SK-N-SH treated with all-trans-retinoic acid at 6 μM for 48 hours (cell line): ENCODE results near the gene PDZD2.

ENCODE experiments used
- ATAC-seq: fragments of 200-7000 bp; cut with Tn5 transposase; 3 replicates; pipeline ENCODE4 v1.9.1; 2020; ENCODE audit warnings: mild to moderate bottlenecking, moderate library complexity
- BACH2 ChIP-seq: fragments of 250-450 bp; sonication (Bioruptor Pico); IDR thresholded peaks from 2 replicates; pipeline ENCODE4 v1.9.0; 2021; ENCODE audit warnings: mild to moderate bottlenecking, borderline replicate concordance
- ESRRG ChIP-seq: fragments of 250-450 bp; sonication (Bioruptor Pico); IDR thresholded peaks from 2 replicates; pipeline ENCODE4 v1.6.1; 2021; ENCODE audit warnings: mild to moderate bottlenecking
- GLIS3 ChIP-seq: fragments of 250-450 bp; sonication (Bioruptor Pico); IDR thresholded peaks from 2 replicates; pipeline ENCODE4 v1.5.0; 2020; ENCODE audit warnings: mild to moderate bottlenecking, moderate library complexity
- ISL1 ChIP-seq: fragments of 250-450 bp; sonication (Bioruptor Pico); IDR thresholded peaks from 2 replicates; pipeline ENCODE4 v2.1.2; 2022; ENCODE audit warnings: mild to moderate bottlenecking, moderate library complexity
- PPARA ChIP-seq: fragments of 250-450 bp; sonication (Bioruptor Pico); IDR thresholded peaks from 2 replicates; pipeline ENCODE4 v1.5.0; 2020; ENCODE audit warnings: mild to moderate bottlenecking, borderline replicate concordance
- TCF4 ChIP-seq: fragments of 250-450 bp; sonication (Bioruptor Pico); IDR thresholded peaks from 2 replicates; pipeline ENCODE4 v1.8.0; 2021; ENCODE audit warnings: mild to moderate bottlenecking, moderate library complexity, borderline replicate concordance
- TOX ChIP-seq: fragments of 250-450 bp; sonication (Bioruptor Pico); IDR thresholded peaks from 2 replicates; pipeline ENCODE4 v1.8.0; 2021; ENCODE audit warnings: mild to moderate bottlenecking, moderate library complexity, borderline replicate concordance
- ZFP30 ChIP-seq: fragments of 450-650 bp; formaldehyde crosslinking; IDR thresholded peaks from 2 replicates; pipeline ENCODE4 v1.5.0; 2022; ENCODE audit warnings: mild to moderate bottlenecking, moderate library complexity
- ZNF565 ChIP-seq: fragments of 450-650 bp; formaldehyde crosslinking; conservative IDR thresholded peaks from 2 replicates; pipeline ENCODE4 v1.5.0; 2020; ENCODE audit warnings: low read depth, mild to moderate bottlenecking, moderate library complexity
- ZNF8 ChIP-seq: fragments of 450-650 bp; formaldehyde crosslinking; IDR thresholded peaks from 2 replicates; pipeline ENCODE4 v1.5.0; 2020; ENCODE audit warnings: mild to moderate bottlenecking, moderate library complexity
- TF ChIP-seq, protein P1 (sequence below): fragments of 250-450 bp; sonication (Bioruptor Pico); IDR thresholded peaks from 2 replicates; pipeline ENCODE4 v1.5.1; 2020; ENCODE audit warnings: low read depth, mild to moderate bottlenecking, moderate library complexity
- TF ChIP-seq, protein P2 (sequence below): fragments of 250-450 bp; sonication (Bioruptor Pico); IDR thresholded peaks from 2 replicates; pipeline ENCODE4 v1.5.0; 2020; ENCODE audit warnings: mild to moderate bottlenecking, moderate library complexity
- TF ChIP-seq, protein P3 (sequence below): fragments of 250-450 bp; sonication (Bioruptor Pico); IDR thresholded peaks from 2 replicates; pipeline ENCODE4 v1.5.1; 2021; ENCODE audit warnings: mild to moderate bottlenecking, moderate library complexity
- TF ChIP-seq, protein P4 (sequence below): fragments of 250-450 bp; sonication (Bioruptor Pico); IDR thresholded peaks from 2 replicates; pipeline ENCODE4 v1.8.0; 2021; ENCODE audit warnings: low read depth, mild to moderate bottlenecking, moderate library complexity, borderline replicate concordance

The PDZD2 gene

DNA sequence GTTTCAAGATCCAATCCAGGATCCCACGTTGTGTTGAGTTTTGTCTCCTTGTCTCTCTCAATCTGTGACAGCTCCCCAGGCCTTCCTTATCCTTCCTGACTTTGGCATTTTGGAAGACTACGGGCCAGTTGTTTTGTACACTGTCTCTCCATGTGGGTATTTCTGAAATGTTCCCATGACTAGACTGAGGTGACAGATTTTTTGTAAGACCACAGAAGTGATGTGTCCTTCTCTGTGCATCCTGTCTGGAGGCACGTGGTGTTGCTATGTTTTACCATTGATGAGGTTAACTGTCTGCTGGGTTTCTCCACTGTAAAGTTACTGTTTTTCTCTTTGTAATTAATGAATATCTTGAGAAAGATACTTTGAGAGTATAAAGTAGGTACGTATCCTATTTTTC lies 15.7 kb upstream of the PDZD2 start:
- TF ChIP-seq, protein P1, sequence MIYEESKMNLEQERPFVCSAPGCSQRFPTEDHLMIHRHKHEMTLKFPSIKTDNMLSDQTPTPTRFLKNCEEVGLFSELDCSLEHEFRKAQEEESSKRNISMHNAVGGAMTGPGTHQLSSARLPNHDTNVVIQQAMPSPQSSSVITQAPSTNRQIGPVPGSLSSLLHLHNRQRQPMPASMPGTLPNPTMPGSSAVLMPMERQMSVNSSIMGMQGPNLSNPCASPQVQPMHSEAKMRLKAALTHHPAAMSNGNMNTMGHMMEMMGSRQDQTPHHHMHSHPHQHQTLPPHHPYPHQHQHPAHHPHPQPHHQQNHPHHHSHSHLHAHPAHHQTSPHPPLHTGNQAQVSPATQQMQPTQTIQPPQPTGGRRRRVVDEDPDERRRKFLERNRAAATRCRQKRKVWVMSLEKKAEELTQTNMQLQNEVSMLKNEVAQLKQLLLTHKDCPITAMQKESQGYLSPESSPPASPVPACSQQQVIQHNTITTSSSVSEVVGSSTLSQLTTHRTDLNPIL = no peak
- ATAC-seq = no peak

DNA sequence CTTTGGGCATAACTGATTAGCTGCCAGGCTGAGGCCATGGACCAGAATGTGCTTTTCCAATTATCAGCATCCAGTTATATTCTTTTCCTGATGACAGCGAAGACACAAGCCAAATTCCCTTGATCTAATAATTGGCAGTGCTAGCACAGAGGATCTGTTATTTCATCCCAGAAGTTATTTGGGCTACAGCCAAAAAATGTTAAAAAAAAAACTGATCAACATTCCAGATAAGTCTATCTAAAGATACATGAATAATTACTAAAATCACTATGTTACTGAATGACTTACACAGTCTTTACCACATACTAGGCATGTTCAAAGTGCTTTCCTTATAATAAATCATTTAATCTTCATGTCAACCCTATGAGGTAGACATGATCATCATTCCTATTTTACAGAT lies 13.5 kb upstream of the PDZD2 start:
- TF ChIP-seq TCF4 (peak; percentile 23; the same call in 1 of the 2 replicates), BACH2 (CRISPR knock-in tag) (no peak), ISL1 (peak; percentile 66)
- no peak for ATAC-seq

DNA sequence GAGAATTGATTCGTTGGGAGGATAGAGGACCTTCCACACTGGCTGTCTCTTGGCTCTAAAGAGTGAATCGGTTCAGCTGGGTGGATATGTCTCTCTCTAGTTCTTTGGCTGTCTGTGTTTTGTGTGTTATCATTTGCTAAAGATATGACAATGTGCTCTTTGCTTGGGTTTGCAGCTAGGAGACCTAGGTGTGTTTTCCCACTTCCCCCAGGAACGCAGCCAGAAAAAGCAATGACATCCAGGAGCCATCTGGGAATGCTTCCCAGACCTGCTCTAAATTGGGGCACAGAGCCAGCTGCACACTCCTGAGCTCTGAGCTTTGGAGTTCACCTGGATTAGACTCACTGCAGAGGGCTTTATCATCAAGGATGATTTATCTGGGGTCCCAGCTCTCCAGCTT lies 12.8 kb upstream of the PDZD2 start:
- no peak for TF ChIP-seq ESRRG (CRISPR knock-in tag)
- TF ChIP-seq TCF4 = peak; percentile 25; the same call in 1 of the 2 replicates
- no peak for TF ChIP-seq GLIS3 (CRISPR knock-in tag)
- no peak for TF ChIP-seq ZNF565 (CRISPR knock-in tag)
- TF ChIP-seq BACH2 (CRISPR knock-in tag) = no peak
- TF ChIP-seq, protein P2, sequence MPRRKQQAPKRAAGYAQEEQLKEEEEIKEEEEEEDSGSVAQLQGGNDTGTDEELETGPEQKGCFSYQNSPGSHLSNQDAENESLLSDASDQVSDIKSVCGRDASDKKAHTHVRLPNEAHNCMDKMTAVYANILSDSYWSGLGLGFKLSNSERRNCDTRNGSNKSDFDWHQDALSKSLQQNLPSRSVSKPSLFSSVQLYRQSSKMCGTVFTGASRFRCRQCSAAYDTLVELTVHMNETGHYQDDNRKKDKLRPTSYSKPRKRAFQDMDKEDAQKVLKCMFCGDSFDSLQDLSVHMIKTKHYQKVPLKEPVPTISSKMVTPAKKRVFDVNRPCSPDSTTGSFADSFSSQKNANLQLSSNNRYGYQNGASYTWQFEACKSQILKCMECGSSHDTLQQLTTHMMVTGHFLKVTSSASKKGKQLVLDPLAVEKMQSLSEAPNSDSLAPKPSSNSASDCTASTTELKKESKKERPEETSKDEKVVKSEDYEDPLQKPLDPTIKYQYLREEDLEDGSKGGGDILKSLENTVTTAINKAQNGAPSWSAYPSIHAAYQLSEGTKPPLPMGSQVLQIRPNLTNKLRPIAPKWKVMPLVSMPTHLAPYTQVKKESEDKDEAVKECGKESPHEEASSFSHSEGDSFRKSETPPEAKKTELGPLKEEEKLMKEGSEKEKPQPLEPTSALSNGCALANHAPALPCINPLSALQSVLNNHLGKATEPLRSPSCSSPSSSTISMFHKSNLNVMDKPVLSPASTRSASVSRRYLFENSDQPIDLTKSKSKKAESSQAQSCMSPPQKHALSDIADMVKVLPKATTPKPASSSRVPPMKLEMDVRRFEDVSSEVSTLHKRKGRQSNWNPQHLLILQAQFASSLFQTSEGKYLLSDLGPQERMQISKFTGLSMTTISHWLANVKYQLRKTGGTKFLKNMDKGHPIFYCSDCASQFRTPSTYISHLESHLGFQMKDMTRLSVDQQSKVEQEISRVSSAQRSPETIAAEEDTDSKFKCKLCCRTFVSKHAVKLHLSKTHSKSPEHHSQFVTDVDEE (CRISPR knock-in tag) = no peak
- ATAC-seq = no peak

DNA sequence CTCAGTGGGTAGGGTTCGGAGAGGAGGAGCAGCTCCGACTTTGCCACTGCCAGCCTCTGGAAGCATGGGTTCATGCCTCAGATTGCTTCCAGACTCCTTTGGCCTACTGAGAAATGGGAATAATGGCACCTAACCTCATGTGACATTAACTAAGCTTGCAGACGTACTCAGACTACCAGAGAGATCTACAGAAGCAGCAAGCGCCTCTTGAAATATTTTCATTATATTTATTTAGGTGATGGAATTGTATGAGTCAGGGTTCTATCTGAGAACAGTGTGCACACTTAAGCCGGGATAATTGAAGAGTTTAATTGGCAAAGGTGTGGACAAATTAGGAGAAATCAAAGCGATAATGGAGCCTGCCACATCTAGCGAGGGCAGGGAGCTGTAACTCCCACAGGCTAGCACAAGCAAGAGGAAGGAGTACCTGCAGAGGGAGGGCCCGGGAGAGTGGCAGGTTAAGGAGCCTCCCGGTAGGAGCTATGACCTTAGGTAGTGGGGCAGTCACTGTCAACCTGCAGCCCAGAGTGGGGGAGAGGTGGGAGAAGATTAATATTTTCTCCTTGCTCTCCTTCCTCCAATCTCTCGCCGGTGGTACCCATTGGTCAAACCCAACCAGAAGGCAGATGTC lies 12.2 kb upstream of the PDZD2 start:
- TF ChIP-seq, protein P3, sequence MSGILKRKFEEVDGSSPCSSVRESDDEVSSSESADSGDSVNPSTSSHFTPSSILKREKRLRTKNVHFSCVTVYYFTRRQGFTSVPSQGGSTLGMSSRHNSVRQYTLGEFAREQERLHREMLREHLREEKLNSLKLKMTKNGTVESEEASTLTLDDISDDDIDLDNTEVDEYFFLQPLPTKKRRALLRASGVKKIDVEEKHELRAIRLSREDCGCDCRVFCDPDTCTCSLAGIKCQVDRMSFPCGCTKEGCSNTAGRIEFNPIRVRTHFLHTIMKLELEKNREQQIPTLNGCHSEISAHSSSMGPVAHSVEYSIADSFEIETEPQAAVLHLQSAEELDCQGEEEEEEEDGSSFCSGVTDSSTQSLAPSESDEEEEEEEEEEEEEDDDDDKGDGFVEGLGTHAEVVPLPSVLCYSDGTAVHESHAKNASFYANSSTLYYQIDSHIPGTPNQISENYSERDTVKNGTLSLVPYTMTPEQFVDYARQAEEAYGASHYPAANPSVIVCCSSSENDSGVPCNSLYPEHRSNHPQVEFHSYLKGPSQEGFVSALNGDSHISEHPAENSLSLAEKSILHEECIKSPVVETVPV (CRISPR knock-in tag) = no peak
- TF ChIP-seq, protein P4, sequence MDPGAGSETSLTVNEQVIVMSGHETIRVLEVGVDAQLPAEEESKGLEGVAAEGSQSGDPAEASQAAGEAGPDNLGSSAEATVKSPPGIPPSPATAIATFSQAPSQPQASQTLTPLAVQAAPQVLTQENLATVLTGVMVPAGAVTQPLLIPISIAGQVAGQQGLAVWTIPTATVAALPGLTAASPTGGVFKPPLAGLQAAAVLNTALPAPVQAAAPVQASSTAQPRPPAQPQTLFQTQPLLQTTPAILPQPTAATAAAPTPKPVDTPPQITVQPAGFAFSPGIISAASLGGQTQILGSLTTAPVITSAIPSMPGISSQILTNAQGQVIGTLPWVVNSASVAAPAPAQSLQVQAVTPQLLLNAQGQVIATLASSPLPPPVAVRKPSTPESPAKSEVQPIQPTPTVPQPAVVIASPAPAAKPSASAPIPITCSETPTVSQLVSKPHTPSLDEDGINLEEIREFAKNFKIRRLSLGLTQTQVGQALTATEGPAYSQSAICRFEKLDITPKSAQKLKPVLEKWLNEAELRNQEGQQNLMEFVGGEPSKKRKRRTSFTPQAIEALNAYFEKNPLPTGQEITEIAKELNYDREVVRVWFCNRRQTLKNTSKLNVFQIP = no peak
- TF ChIP-seq ZNF8 (CRISPR knock-in tag) (no peak), ZFP30 (CRISPR knock-in tag) (no peak), BACH2 (CRISPR knock-in tag) (no peak), PPARA (no peak), TOX (CRISPR knock-in tag) (no peak)
- TF ChIP-seq, protein P1 = no peak
- TF ChIP-seq, protein P2 (CRISPR knock-in tag) = no peak
- ATAC-seq = no peak
